Colonic mucosa (tissue), 4 donors: ENCODE data around the gene NTRK3. TPM values are rescaled to one million over a fixed set of nuclear protein-coding genes. Genes with fewer than 3 reads are reported as not detected.

Experiments
- DNase-seq: peaks from one replicate; pipeline ENCODE4 v3.0.0-alpha.2; 2020
- H3K27ac ChIP-seq: fragments of 200-600 bp; one replicate; pipeline ENCODE4 v1.8.0; 2021
- H3K27me3 ChIP-seq: fragments of 200-600 bp; one replicate; pipeline ENCODE4 v1.8.0; 2021
- H3K36me3 ChIP-seq: fragments of 200-600 bp; one replicate; pipeline ENCODE4 v1.8.0; 2021
- H3K4me1 ChIP-seq: fragments of 200-600 bp; one replicate; pipeline ENCODE4 v1.8.0; 2021; ENCODE audit warnings: mild to moderate bottlenecking
- H3K4me3 ChIP-seq: fragments of 200-600 bp; one replicate; pipeline ENCODE4 v1.8.0; 2021
- H3K9ac ChIP-seq, 2 donors: one replicate each; pipeline ENCODE4 v1.7.0; 2013; ENCODE audit warnings: control low read depth in 2 of 2, low read depth in 2 of 2, low read length in 2 of 2
- H3K9me3 ChIP-seq: fragments of 200-600 bp; one replicate; pipeline ENCODE4 v1.8.0; 2021
- intact Hi-C: fragments of 100-400 bp; cut with DNase I; formaldehyde crosslinking; loops from one replicate; pipeline ENCODE4 v1.14.1; 2022
- total RNA-seq, 2 donors: library from RNA; stranded (reverse); fragmentation: NEBNext Ultra II Directional in 1 of 2; extraction: Animal tissue kit (Norgen Biotek cat#: 25700) in 1 of 2; gene quantifications; one replicate each; pipeline ENCODE4 v1.2.1, GENCODE V29; 2021
- TF ChIP-seq, protein P1 (sequence below): fragments of 200-600 bp; IDR thresholded peaks from one replicate; pipeline ENCODE4 v1.8.0; 2022; ENCODE audit warnings: antibody characterized with exemption, mild to moderate bottlenecking
- donor health status: healthy.
- donor health status: DM: no; HTN: no; CAD: no.
- donor health status: DM: no; HTN: no; CAD: no.

The NTRK3 gene
- 1 to 10 TPM; 1.2 to 1.5 TPM for total RNA-seq

GRCh38 chr15:88256279-88257230 lies at the start of gene NTRK3:
Gene NTRK3 (minus strand): TSS chr15:88256739. CDS start chr15:88256153, 586 bp downstream.
- Histone ChIP-seq H3K9ac (no peak within 1 kb of the TSS), H3K9me3 (no peaks in the 10 kb centered on the region), H3K4me1 (no peaks in the 10 kb centered on the region), H3K27ac (no peak within 1 kb of the TSS), H3K36me3 (no peaks in the 10 kb centered on the region), H3K27me3 (peaks cover 46% of the 10 kb centered on the region), H3K4me3 (peak within 1 kb of the TSS; percentile 7)
- TF ChIP-seq, protein P1, sequence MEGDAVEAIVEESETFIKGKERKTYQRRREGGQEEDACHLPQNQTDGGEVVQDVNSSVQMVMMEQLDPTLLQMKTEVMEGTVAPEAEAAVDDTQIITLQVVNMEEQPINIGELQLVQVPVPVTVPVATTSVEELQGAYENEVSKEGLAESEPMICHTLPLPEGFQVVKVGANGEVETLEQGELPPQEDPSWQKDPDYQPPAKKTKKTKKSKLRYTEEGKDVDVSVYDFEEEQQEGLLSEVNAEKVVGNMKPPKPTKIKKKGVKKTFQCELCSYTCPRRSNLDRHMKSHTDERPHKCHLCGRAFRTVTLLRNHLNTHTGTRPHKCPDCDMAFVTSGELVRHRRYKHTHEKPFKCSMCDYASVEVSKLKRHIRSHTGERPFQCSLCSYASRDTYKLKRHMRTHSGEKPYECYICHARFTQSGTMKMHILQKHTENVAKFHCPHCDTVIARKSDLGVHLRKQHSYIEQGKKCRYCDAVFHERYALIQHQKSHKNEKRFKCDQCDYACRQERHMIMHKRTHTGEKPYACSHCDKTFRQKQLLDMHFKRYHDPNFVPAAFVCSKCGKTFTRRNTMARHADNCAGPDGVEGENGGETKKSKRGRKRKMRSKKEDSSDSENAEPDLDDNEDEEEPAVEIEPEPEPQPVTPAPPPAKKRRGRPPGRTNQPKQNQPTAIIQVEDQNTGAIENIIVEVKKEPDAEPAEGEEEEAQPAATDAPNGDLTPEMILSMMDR, result no peak
- intact Hi-C loops, result no loop called here
- no peak for DNase-seq

GRCh38 chr15:88303395-88303794 lies 46.9 kb upstream of the NTRK3 start:
- no peak overlapping the region for H3K9ac ChIP-seq
- intact Hi-C loops, result no loop called here
- DNase-seq, result no peak
- no peaks in the 10 kb centered on the region for H3K4me1 ChIP-seq
- H3K27me3 ChIP-seq, result no peaks in the 10 kb centered on the region
- H3K27ac ChIP-seq, result no peak overlapping the region
- no peaks in the 10 kb centered on the region for H3K9me3 ChIP-seq
- no peak overlapping the region for H3K4me3 ChIP-seq
- TF ChIP-seq, protein P1, result no peak
- no peaks in the 10 kb centered on the region for H3K36me3 ChIP-seq

- no peak for DNase-seq
- Histone ChIP-seq H3K4me1 (no peaks in the 10 kb centered on the region), H3K4me3 (no peak overlapping the region)
Observed at GRCh38 chr15:88302373-88302772, 45.8 kb upstream of the NTRK3 start.

GRCh38 chr15:88301311-88301710 lies 44.8 kb upstream of the NTRK3 start:
- H3K9me3 ChIP-seq, result no peaks in the 10 kb centered on the region
- no peaks in the 10 kb centered on the region for H3K36me3 ChIP-seq
- intact Hi-C loops, result no loop called here
- no peak overlapping the region for H3K4me3 ChIP-seq
- H3K27ac ChIP-seq, result no peak overlapping the region
- no peak for DNase-seq
- no peaks in the 10 kb centered on the region for H3K4me1 ChIP-seq
- TF ChIP-seq, protein P1, result no peak
- H3K27me3 ChIP-seq, result no peaks in the 10 kb centered on the region
- H3K9ac ChIP-seq, result no peak overlapping the region

More at GRCh38 chr15:88302373-88302772, 45.8 kb upstream of the NTRK3 start:
- TF ChIP-seq, protein P1, result no peak
- no peaks in the 10 kb centered on the region for H3K9me3 ChIP-seq
- intact Hi-C loops, result no loop called here
- H3K27me3 ChIP-seq, result no peaks in the 10 kb centered on the region
- no peaks in the 10 kb centered on the region for H3K36me3 ChIP-seq
- H3K27ac ChIP-seq, result no peak overlapping the region
- H3K9ac ChIP-seq, result no peak overlapping the region

DNA sequence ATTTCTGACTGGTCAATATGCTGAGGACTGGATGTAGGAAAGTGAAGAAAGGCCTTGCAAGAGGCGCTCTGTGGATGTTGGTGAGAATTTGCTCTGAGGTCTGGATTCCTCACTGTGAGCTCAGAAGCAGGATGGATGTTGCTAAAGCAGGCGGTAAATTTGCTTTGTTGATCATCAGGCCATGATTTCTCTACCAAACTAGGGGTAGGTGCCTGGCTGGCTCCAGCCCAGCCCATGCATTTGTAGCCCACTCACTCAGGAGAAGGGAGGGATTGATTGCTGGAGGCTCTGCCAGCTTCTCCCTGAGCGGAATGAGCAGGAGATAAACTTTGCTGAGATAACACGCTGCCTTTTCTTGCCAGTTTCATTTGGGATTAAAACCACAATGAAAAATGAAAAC lies 44.3 kb upstream of the NTRK3 start:
- Histone ChIP-seq H3K4me3 (no peak overlapping the region), H3K36me3 (no peaks in the 10 kb centered on the region), H3K9ac (no peak overlapping the region), H3K27me3 (no peaks in the 10 kb centered on the region), H3K9me3 (no peaks in the 10 kb centered on the region), H3K27ac (no peak overlapping the region), H3K4me1 (no peaks in the 10 kb centered on the region)
- DNase-seq, result no peak
- intact Hi-C loops, result no loop called here
- TF ChIP-seq, protein P1, result no peak
